Measurements from ENCODE around the gene MYB.

The MYB gene

DNA sequence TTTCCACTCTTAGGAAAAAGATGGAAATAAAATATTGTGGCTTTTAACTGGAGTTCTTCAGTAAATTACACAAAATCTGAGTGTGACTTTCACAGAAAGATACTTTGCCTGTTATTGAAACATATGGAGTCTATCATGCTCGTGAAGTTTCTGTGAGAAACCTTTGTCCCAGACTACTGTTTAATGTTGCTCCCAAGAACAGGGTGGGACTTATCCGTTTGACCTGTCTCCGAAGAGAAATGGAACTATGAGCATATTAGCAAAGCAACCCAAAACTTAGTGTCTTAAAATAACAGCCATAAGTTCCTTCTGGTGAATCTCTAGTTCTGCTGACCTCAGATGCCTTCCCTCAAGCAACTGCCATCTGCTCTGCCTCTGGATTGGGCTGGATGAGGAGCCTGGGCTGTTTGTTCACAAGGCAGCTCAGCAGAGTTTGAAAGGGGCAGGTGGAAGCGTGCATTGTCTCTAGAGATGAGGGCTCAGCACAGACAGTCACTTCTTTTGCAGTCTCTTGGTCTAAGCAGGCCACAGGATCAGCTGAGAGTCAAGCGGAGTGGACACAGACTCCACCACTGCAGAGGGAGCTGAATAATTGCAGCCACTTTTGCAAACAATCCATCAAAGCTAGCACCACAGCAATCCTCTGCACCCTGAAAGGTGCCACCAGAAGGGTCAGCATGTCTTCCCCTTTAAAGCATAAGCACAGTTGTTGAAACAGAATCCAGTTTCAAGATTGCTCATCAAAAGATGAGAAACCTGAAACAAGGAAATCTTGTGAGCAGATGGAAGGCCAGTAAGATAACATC, 52.8 kb downstream of the MYB start:
- H3K4me3 ChIP-seq (ENCODE audit: low read length) = peak overlapping the region; percentile 18

DNA sequence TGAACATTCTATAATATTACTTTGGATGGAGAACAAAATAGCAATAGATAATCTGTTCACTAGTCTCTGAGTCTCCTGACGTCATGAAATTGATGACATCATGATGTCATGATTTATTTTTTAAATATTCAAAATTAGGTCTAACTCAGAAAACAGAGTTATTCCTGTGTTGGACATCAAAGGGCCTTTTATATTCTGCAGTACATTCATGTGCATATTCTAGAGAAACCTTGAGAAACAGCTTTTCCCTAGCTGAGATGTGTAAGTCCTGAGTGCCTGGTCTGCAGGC, 53.3 kb downstream of the MYB start:
- TF ChIP-seq EZH2 (optimal IDR thresholded peaks at IDR 0.05; ENCODE audit: low read depth, low read length) = no peak
- TF ChIP-seq, protein P1, sequence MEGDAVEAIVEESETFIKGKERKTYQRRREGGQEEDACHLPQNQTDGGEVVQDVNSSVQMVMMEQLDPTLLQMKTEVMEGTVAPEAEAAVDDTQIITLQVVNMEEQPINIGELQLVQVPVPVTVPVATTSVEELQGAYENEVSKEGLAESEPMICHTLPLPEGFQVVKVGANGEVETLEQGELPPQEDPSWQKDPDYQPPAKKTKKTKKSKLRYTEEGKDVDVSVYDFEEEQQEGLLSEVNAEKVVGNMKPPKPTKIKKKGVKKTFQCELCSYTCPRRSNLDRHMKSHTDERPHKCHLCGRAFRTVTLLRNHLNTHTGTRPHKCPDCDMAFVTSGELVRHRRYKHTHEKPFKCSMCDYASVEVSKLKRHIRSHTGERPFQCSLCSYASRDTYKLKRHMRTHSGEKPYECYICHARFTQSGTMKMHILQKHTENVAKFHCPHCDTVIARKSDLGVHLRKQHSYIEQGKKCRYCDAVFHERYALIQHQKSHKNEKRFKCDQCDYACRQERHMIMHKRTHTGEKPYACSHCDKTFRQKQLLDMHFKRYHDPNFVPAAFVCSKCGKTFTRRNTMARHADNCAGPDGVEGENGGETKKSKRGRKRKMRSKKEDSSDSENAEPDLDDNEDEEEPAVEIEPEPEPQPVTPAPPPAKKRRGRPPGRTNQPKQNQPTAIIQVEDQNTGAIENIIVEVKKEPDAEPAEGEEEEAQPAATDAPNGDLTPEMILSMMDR (IDR thresholded peaks at IDR 0.05; ENCODE audit: low read length) = no peak
- no peak for TF ChIP-seq EZH2phosphoT487 (IDR thresholded peaks at IDR 0.05; ENCODE audit: low read length)
- no peaks in the 10 kb centered on the region for H4K20me1 ChIP-seq (ENCODE audit: insufficient read depth, low read length)
- H3K27me3 ChIP-seq (replicated peaks; ENCODE audit: insufficient read depth, low read length) = no peaks in the 10 kb centered on the region
- peak overlapping the region; percentile 71; the same call in 1 of the 2 replicates for H3K4me2 ChIP-seq (ENCODE audit: low read depth, low read length)
- no peak overlapping the region; the same call in 1 of the 2 replicates for H3K4me3 ChIP-seq (ENCODE audit: low read length)
- no peak overlapping the region; the same call in 1 of the 2 replicates for H2AFZ ChIP-seq (ENCODE audit: low read length)
- H3K4me1 ChIP-seq (ENCODE audit: low read length) = peaks cover 29% of the 10 kb centered on the region
- peak overlapping the region; percentile 82 for H3K27ac ChIP-seq (ENCODE audit: low read length)
- H3K36me3 ChIP-seq (replicated peaks; ENCODE audit: insufficient read depth, low read length) = no peaks in the 10 kb centered on the region
- H3K79me2 ChIP-seq (ENCODE audit: low read length) = no peaks in the 10 kb centered on the region
- DNase-seq = no peak
- H3K9me3 ChIP-seq (replicated peaks; ENCODE audit: insufficient read depth, low read length) = no peaks in the 10 kb centered on the region
- no peaks in the 10 kb centered on the region for H3K9me2 ChIP-seq (replicated peaks; ENCODE audit: insufficient read depth, low read length)
- H3F3A ChIP-seq (ENCODE audit: insufficient read depth, low read length) = peaks cover 23% of the 10 kb centered on the region
- no peak overlapping the region for H3K9ac ChIP-seq (ENCODE audit: low read length)

More for the DNA sequence above, 52.8 kb downstream of the MYB start:
- peak overlapping the region; percentile 50 for H2AFZ ChIP-seq (ENCODE audit: low read length)
- DNase-seq = peak; percentile 61
- no peaks in the 10 kb centered on the region for H3K36me3 ChIP-seq (replicated peaks; ENCODE audit: insufficient read depth, low read length)
- TF ChIP-seq EZH2phosphoT487 (IDR thresholded peaks at IDR 0.05; ENCODE audit: low read length) = no peak
- no peak for TF ChIP-seq EZH2 (optimal IDR thresholded peaks at IDR 0.05; ENCODE audit: low read depth, low read length)
- TF ChIP-seq, protein P1 (IDR thresholded peaks at IDR 0.05; ENCODE audit: low read length) = no peak
- no peaks in the 10 kb centered on the region for H3K79me2 ChIP-seq (ENCODE audit: low read length)
- peak overlapping the region; percentile 49 for H3K9ac ChIP-seq (ENCODE audit: low read length)
- H3K4me2 ChIP-seq (ENCODE audit: low read depth, low read length) = peak overlapping the region; percentile 71
- H4K20me1 ChIP-seq (ENCODE audit: insufficient read depth, low read length) = no peaks in the 10 kb centered on the region
- H3K4me1 ChIP-seq (ENCODE audit: low read length) = peaks cover 29% of the 10 kb centered on the region
- H3K27me3 ChIP-seq (replicated peaks; ENCODE audit: insufficient read depth, low read length) = no peaks in the 10 kb centered on the region
- H3F3A ChIP-seq (ENCODE audit: insufficient read depth, low read length) = peaks cover 23% of the 10 kb centered on the region
- H3K9me2 ChIP-seq (replicated peaks; ENCODE audit: insufficient read depth, low read length) = no peaks in the 10 kb centered on the region
- H3K9me3 ChIP-seq (replicated peaks; ENCODE audit: insufficient read depth, low read length) = no peaks in the 10 kb centered on the region
- peak overlapping the region; percentile 82 for H3K27ac ChIP-seq (ENCODE audit: low read length)

DNA sequence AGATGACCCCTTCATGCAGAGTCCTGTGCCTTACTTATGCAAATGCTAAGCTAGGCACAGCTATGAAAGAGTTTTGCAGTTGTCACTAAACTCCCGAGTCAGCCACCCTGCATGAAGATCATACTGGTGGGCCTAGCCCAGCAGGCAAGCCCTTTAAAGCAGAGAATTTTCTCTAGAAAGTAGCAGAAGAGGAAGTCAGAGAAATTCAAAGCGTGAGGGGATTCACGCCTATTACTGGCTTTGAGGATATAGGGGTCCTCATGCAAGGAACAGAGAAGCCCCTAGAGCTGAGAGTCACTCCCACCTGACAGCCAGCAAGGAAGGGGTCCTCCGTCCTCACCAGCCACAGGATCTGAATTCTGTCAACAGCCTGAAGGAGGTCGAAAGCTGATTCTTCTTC, 54.6 kb downstream of the MYB start:
- H3K4me3 ChIP-seq (ENCODE audit: low read length) = no peak overlapping the region
- H3K4me1 ChIP-seq (ENCODE audit: low read length) = peaks cover 29% of the 10 kb centered on the region
- no peak overlapping the region for H2AFZ ChIP-seq (ENCODE audit: low read length)
- H3K9me3 ChIP-seq (replicated peaks; ENCODE audit: insufficient read depth, low read length) = no peaks in the 10 kb centered on the region
- H3K27ac ChIP-seq (ENCODE audit: low read length) = no peak overlapping the region
- no peaks in the 10 kb centered on the region for H3K9me2 ChIP-seq (replicated peaks; ENCODE audit: insufficient read depth, low read length)
- H3K4me2 ChIP-seq (ENCODE audit: low read depth, low read length) = no peak overlapping the region
- no peaks in the 10 kb centered on the region for H3K79me2 ChIP-seq (ENCODE audit: low read length)
- TF ChIP-seq, protein P1 (IDR thresholded peaks at IDR 0.05; ENCODE audit: low read length) = no peak
- TF ChIP-seq EZH2 (optimal IDR thresholded peaks at IDR 0.05; ENCODE audit: low read depth, low read length) = no peak
- TF ChIP-seq EZH2phosphoT487 (IDR thresholded peaks at IDR 0.05; ENCODE audit: low read length) = no peak
- no peaks in the 10 kb centered on the region for H3K36me3 ChIP-seq (replicated peaks; ENCODE audit: insufficient read depth, low read length)
- H3F3A ChIP-seq (ENCODE audit: insufficient read depth, low read length) = peaks cover 23% of the 10 kb centered on the region
- H3K9ac ChIP-seq (ENCODE audit: low read length) = no peak overlapping the region
- no peaks in the 10 kb centered on the region for H4K20me1 ChIP-seq (ENCODE audit: insufficient read depth, low read length)
- no peak for DNase-seq
- H3K27me3 ChIP-seq (replicated peaks; ENCODE audit: insufficient read depth, low read length) = no peaks in the 10 kb centered on the region
